ENCODE data around the gene RAE1.
A peak's percentile ranks its signal among the peaks of the same experiment; 100 is the strongest.

RAE1 gene

GRCh38 chr20:57387463-57387862 lies 36.4 kb downstream of the RAE1 start:
- Histone ChIP-seq H3K4me2 (ENCODE audit: low read depth, low read length, poor library complexity, severe bottlenecking) (no peak overlapping the region), H3K9me2 (replicated peaks; ENCODE audit: low read depth, low read length) (no peaks in the 10 kb centered on the region), H2AFZ (ENCODE audit: low read length) (no peak overlapping the region), H3K9me3 (ENCODE audit: insufficient read depth, low read depth, low read length) (no peaks in the 10 kb centered on the region), H3K79me2 (ENCODE audit: insufficient read depth, low read length) (peaks cover 10% of the 10 kb centered on the region), H3F3A (ENCODE audit: low read depth) (no peaks in the 10 kb centered on the region), H3K9ac (ENCODE audit: low read depth, low read length, poor library complexity, severe bottlenecking) (no peak overlapping the region), H4K20me1 (ENCODE audit: insufficient read depth, low read length, poor library complexity, severe bottlenecking) (peaks cover 8% of the 10 kb centered on the region), H3K4me3 (ENCODE audit: low read length, poor library complexity, severe bottlenecking) (no peak overlapping the region), H3K4me1 (ENCODE audit: insufficient read depth, low read length, poor library complexity, severe bottlenecking) (peaks cover 21% of the 10 kb centered on the region), H3K36me3 (ENCODE audit: insufficient read depth, low read length) (no peaks in the 10 kb centered on the region; the same call in 1 of the 2 replicates), H3K27me3 (ENCODE audit: insufficient read depth, low read length, poor library complexity, severe bottlenecking) (no peaks in the 10 kb centered on the region)
- TF ChIP-seq, protein P1, sequence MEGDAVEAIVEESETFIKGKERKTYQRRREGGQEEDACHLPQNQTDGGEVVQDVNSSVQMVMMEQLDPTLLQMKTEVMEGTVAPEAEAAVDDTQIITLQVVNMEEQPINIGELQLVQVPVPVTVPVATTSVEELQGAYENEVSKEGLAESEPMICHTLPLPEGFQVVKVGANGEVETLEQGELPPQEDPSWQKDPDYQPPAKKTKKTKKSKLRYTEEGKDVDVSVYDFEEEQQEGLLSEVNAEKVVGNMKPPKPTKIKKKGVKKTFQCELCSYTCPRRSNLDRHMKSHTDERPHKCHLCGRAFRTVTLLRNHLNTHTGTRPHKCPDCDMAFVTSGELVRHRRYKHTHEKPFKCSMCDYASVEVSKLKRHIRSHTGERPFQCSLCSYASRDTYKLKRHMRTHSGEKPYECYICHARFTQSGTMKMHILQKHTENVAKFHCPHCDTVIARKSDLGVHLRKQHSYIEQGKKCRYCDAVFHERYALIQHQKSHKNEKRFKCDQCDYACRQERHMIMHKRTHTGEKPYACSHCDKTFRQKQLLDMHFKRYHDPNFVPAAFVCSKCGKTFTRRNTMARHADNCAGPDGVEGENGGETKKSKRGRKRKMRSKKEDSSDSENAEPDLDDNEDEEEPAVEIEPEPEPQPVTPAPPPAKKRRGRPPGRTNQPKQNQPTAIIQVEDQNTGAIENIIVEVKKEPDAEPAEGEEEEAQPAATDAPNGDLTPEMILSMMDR (conservative IDR thresholded peaks at IDR 0.05; ENCODE audit: low read length): no peak
- TF ChIP-seq EZH2phosphoT487 (IDR thresholded peaks at IDR 0.05; ENCODE audit: borderline replicate concordance): no peak

- H3K9ac ChIP-seq (ENCODE audit: low read depth, low read length, poor library complexity, severe bottlenecking): no peak overlapping the region
- H3K9me2 ChIP-seq (replicated peaks; ENCODE audit: low read depth, low read length): no peaks in the 10 kb centered on the region
- no peaks in the 10 kb centered on the region for H3K9me3 ChIP-seq (ENCODE audit: insufficient read depth, low read depth, low read length)
- peaks cover 24% of the 10 kb centered on the region for H3K4me1 ChIP-seq (ENCODE audit: insufficient read depth, low read length, poor library complexity, severe bottlenecking)
- no peak overlapping the region for H3K4me3 ChIP-seq (ENCODE audit: low read length, poor library complexity, severe bottlenecking)
- H2AFZ ChIP-seq (ENCODE audit: low read length): no peak overlapping the region
- TF ChIP-seq EZH2phosphoT487 (IDR thresholded peaks at IDR 0.05; ENCODE audit: borderline replicate concordance): no peak
- peaks cover 13% of the 10 kb centered on the region for H4K20me1 ChIP-seq (ENCODE audit: insufficient read depth, low read length, poor library complexity, severe bottlenecking)
- no peak overlapping the region for H3K4me2 ChIP-seq (ENCODE audit: low read depth, low read length, poor library complexity, severe bottlenecking)
- no peaks in the 10 kb centered on the region for H3F3A ChIP-seq (ENCODE audit: low read depth)
- H3K79me2 ChIP-seq (ENCODE audit: insufficient read depth, low read length): peaks cover 15% of the 10 kb centered on the region
- no peaks in the 10 kb centered on the region for H3K27me3 ChIP-seq (ENCODE audit: insufficient read depth, low read length, poor library complexity, severe bottlenecking)
- H3K36me3 ChIP-seq (ENCODE audit: insufficient read depth, low read length): no peaks in the 10 kb centered on the region; the same call in 1 of the 2 replicates
These were observed 36.9 kb downstream of the RAE1 start for GRCh38 chr20:57387945-57388371.

DNA sequence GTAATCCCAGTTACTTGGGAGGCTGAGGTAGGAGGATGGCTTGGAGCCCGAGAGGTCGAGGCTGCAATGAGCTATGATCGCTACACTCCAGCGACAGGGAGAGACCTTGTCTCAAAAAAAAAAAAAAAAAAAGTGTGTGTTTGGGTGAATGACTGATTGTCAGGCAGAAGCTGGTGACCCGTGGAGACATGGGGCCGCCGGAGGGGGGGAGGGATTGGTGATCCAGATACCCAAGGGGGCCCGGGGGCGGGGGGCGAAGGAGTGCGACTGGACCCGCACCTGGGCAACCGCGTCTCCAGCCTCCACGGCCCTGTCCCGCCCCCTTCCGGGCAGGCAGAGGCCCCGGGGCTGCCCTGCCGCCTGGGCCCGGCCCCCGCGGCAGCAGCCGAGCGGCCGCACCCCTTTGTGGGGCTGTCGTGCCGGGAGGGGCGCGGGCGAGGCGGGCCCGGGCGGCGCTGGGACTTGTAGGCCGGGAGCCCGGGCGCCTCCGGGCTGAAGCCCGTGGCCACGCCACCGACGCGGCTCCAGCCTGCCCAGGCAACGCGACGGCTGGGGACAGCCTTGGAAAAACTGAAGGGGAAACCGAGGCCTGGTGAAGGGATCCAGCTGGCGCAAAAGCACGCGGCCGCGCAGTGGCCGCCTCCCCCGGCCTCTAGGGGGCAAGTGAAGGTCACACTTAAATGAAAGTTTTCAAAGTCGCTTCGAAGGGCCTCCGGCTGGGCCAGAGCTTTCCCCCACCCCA lies 38.1 kb downstream of the RAE1 start:
- Histone ChIP-seq H3K79me2 (ENCODE audit: insufficient read depth, low read length) (peaks cover 26% of the 10 kb centered on the region), H3K4me3 (ENCODE audit: low read length, poor library complexity, severe bottlenecking) (peak overlapping the region; percentile 73), H3K4me2 (ENCODE audit: low read depth, low read length, poor library complexity, severe bottlenecking) (peak overlapping the region; percentile 89), H3K9me3 (ENCODE audit: insufficient read depth, low read depth, low read length) (no peaks in the 10 kb centered on the region), H3K9me2 (replicated peaks; ENCODE audit: low read depth, low read length) (no peaks in the 10 kb centered on the region), H3K4me1 (ENCODE audit: insufficient read depth, low read length, poor library complexity, severe bottlenecking) (peaks cover 36% of the 10 kb centered on the region), H3F3A (ENCODE audit: low read depth) (no peaks in the 10 kb centered on the region), H4K20me1 (ENCODE audit: insufficient read depth, low read length, poor library complexity, severe bottlenecking) (peaks cover 24% of the 10 kb centered on the region), H3K36me3 (ENCODE audit: insufficient read depth, low read length) (peaks cover 5% of the 10 kb centered on the region; the same call in 1 of the 2 replicates), H3K27me3 (ENCODE audit: insufficient read depth, low read length, poor library complexity, severe bottlenecking) (no peaks in the 10 kb centered on the region), H2AFZ (ENCODE audit: low read length) (peak overlapping the region; percentile 55; the same call in 1 of the 2 replicates), H3K9ac (ENCODE audit: low read depth, low read length, poor library complexity, severe bottlenecking) (peak overlapping the region; percentile 84)
- no peak for TF ChIP-seq EZH2phosphoT487 (IDR thresholded peaks at IDR 0.05; ENCODE audit: borderline replicate concordance)
- TF ChIP-seq, protein P1 (conservative IDR thresholded peaks at IDR 0.05; ENCODE audit: low read length): peak; percentile 56
